Dermis microvascular lymphatic vessel endothelial cell (primary cell): Measurements from ENCODE around the gene CDH20. TPM values are rescaled to one million over a fixed set of nuclear protein-coding genes. Genes with fewer than 3 reads are reported as not detected.

Experiments
- DNase-seq, 2 donors: peaks; one replicate each; pipeline versions ENCODE4 v3.0.0 to v3.0.0-alpha.2; 2010; ENCODE audit warnings: low read depth in 2 of 2
- total RNA-seq: library from RNA; depleted of rRNA; stranded (reverse); fragments of >200 nt; gene quantifications from 2 replicates; pipeline ENCODE4 v1.2.1, GENCODE V29; 2014

The CDH20 gene
- total RNA-seq, 1 donor from 2014 or later = not detected

GRCh38 chr18:61572084-61572655 lies 238.9 kb downstream of the CDH20 start:
- DNase-seq = no peak

GRCh38 chr18:61572871-61573270 lies 239.6 kb downstream of the CDH20 start:
- no peak for DNase-seq

GRCh38 chr18:61574665-61575064 lies 241.4 kb downstream of the CDH20 start:
- DNase-seq = no peak

- no peak for DNase-seq
Observed at GRCh38 chr18:61575419-61575818, 242.2 kb downstream of the CDH20 start.

DNA sequence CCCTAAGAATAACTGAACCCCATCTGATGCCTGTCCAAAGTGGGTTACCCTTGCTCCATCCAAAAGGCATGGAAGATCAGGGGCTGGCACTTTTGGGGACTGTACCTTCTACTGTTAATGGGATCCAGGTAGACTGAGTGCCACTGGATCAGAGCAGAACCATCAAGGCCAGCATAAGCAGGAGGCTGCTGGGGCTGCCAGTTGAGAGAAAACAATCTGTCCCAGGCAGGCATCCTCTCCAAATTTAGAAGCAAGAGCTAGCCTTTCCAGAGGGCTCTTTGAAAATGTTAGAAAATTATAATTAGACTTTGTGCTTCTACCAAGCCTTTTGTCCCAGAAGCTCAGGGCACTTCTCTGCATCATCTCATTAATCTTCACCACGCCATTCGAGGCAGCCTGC lies 245.6 kb downstream of the CDH20 start:
- no peak for DNase-seq

DNA sequence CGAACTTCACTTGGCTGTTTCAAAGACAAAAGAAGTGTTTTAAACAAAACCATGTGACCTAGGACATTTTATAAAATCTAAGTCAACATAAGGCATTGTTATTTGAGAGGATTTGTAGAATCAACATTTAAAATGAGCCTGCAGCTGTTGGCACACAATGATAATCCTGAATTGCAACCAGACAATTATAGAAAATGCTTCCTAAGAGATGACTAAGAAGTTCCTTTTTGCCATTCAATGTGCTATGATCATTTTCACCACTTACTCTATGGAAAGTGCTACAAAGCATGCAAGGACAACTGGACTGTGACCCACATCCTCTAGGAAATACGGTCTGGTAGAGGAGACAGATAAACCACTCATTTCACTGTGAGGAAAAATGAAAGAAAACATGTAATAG lies 246.4 kb downstream of the CDH20 start:
- DNase-seq = peak; percentile 80 to 82

GRCh38 chr18:61580046-61580445 lies 246.8 kb downstream of the CDH20 start:
- DNase-seq = peak in 1 of 2 donors; percentile 43

DNA sequence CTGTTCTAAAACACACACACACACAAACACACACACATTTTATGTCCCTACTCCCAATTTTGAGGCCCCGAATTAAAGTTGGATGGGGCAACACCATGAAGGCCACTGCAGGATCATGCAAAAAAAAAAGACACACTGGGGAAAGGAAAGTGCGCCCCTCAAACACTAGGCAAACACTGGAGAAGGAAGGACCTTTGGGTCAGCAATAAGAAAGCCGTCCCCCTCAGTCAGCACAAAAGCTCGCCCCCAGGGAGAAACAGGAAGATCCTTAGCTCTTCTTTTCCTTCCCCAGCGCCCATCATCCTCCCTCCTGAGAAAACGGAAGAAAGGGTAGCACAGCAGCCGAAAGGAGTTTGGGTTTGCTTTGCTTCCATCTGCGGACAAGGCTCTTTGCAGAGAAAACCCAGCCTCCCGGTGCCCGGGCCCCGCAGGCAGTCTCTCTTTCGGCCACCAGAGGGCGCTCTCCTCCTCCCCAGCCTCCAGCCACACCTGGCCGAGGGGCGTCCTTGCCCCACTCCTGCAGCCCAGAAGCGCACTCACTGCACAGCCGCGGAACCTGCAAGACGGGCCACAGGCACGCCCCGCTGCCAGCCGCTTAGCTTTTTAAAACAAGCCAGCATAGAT lies 248.5 kb downstream of the CDH20 start:
- DNase-seq = peak in 1 of 2 donors; percentile 71

GRCh38 chr18:61582202-61582710 lies 249.0 kb downstream of the CDH20 start:
- no peak for DNase-seq

GRCh38 chr18:61583548-61583947 lies 250.3 kb downstream of the CDH20 start:
- DNase-seq = no peak

DNA sequence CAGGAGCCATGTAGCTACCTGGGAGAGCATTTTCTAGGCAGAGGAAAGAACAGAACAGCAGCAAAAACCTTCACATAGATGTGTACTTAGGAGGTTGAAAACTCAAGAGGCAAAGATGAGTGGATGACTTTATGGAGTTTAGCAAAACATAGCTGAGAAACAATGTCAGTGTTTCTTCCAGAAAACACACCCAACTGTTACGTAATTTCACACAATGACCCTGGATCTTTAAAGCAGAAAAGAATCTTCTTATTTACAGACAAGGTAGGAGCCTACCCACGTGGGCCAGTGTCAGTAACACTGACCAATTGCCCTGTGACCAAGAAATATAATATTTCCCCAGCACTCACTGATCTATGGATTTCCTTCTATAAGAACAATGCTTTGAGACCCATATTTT lies 254.6 kb downstream of the CDH20 start:
- DNase-seq = no peak

DNA sequence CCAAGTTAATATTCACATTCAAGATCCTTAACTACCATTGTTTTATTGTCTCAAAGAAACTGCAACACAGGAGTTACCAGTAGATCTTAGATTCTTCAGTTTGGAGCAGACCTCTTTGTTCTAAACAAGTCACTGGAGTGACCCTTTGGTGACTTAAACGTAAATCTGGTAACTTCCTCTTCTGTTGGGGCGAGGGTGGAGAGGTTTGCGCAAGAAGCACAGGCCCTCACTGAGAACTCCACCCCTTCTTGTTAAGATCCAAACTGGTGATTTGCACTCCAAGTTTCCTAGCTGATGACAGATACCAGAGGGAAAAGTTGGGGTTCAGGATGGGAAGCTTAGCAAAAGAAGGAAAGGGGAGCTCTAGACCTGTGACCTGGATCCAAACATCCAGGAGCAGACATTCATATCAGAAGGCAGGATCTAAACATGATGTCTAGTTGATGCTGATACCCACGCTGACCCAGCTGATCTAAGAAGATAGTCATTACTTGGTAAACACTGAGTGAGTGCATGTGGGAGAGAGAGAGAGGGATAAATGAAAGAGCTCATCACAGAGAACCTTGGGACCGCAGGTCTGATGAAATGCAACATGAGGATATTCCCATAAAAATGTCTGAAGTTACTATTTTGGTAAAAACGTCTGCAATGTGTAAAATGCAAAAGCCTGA lies 256.0 kb downstream of the CDH20 start:
- no peak for DNase-seq

DNA sequence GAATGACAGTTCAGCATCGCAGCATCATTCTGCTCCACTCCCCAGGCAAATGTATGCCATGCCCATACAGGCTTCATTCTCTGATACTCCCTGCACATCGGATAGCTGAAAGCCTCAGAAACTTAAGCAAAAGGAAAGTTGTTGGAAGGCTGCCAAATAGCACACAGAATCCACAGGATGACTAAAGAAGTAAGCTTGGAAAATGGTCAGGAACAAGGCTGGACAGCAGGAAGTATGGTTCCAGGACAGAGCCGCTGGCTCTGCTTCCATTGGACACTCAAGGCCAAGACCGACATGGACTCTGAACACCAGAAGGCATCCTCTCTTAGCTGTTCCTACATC lies 256.5 kb downstream of the CDH20 start:
- peak in 1 of 2 donors; percentile 77 for DNase-seq

DNA sequence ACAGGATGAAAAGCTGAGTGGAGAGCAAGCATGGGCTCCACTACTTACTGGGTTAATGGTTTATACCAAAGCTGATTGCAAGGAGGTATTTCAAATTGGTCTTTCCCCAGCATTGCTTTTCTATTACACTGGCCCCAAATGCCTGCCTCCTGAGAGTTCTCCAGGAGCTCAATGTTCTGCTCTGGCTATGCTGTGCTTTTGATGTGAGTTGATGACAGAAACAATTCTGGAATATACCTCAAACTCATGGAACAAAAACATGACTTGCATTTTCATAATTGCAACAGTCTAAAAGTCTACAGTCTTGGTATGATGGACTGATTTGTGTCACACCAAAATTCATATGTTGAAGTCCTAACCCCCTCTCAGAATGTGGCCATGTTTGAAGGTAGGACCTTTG lies 258.0 kb downstream of the CDH20 start:
- no peak for DNase-seq

GRCh38 chr18:61595615-61596251 lies 262.5 kb downstream of the CDH20 start:
- DNase-seq = no peak

DNA sequence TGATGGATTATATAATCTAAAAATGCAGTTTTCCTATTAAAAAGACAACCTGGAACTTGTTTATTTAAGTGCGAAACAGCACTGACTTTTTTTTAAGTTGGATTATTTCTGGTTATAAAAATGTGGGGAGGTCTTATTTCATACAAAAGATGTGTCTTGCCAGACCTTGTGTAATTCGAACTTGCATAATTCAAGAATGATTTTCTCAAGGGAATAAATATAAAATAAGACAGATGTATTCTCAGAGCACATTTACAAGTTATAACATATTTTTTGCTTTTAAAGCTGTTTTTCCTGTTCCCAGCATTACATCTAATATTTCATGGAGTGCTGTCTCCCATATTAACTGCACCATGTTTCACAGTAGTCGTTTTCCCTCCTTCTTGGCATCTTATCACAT lies 263.1 kb downstream of the CDH20 start:
- no peak for DNase-seq

DNA sequence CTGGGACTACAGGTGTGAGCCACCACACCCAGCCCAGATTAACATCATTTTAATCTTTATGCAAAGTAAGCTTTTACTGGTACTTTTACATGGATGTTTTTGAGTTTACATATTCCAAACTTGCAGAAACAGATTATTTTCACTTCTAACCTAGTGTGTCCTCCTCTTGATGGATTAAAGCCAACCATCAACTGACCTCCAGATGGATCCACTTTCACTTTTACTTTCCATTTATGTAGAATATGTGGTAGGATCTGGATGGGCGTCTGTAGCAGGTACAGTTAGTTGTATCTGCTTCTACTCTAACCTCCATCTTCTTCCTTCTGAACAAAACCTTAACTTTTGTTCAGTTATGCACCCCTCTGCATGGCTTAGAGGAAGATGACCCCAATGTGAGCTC lies 264.1 kb downstream of the CDH20 start:
- no peak for DNase-seq

DNA sequence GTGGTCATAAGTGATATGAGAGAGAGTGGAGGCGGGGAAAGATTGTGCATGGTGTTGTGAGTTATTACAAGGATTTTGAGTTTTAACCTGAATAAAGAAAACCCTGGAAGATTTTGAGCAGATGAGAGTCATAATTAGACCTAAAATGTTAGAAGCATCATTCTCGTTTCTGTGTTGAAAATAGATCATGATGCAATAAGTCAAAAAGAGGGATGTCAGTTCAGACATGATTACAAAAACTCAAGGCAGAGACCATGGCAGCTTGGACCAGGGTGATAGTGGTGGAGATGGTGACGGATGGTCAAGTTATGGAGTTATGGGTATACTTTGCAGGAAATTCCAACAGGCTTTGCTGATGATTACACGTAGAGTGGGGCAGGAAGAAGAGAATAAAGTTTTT lies 267.2 kb downstream of the CDH20 start:
- DNase-seq = no peak

DNA sequence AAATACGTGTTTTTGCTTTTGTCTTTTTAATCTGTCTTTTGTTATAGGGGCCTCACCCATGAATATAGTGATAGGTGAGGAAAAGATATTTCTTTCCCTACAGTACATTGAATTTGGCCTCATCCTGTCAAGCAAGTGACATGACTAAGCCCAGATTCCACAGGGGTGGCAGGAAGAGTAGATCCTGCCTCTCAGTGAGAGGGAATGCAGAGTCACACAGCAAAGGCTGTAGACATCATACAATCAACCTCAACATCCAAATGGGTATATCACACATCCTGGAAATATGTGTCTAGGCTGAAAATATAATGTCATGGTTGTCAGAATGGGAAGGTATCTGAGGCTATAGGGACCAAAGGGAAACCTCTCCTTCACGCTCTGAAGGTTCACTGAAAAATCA lies 269.6 kb downstream of the CDH20 start:
- DNase-seq = peak in 1 of 2 donors; percentile 59
